CD8-positive, alpha-beta memory T cell (primary cell): ENCODE results near the gene CDH5. TPM values are rescaled to one million over a fixed set of nuclear protein-coding genes. Genes with fewer than 3 reads are reported as not detected.

Experiments used
- CTCF ChIA-PET: fragments of 350-600 bp; sonication (Branson Sonifier 250); formaldehyde crosslinking; loops from one replicate; lab custom pipeline; 2021; ENCODE audit warnings: antibody characterized with exemption; lab: Charles Lee
- POLR2A ChIA-PET: fragments of 350-600 bp; sonication (Branson Sonifier 250); formaldehyde crosslinking; loops from one replicate; lab custom pipeline; 2021; ENCODE audit warnings: antibody characterized with exemption; lab: Charles Lee
- DNase-seq, 5 donors: peaks; one replicate each; pipeline versions ENCODE4 v3.0.0 to v3.0.0-alpha.2; 2020 to 2022; ENCODE audit warnings: mixed read lengths in 1 of 5
- H3K27ac ChIP-seq: one replicate; pipeline ENCODE4 v1.7.0; 2013; ENCODE audit warnings: low read depth, mild to moderate bottlenecking, low read length, moderate library complexity
- H3K27me3 ChIP-seq: 2 replicates; pipeline ENCODE4 v1.7.0; 2013; ENCODE audit warnings: low read length, mild to moderate bottlenecking; ENCODE audit not compliant: insufficient read depth, poor library complexity, severe bottlenecking
- H3K36me3 ChIP-seq: 2 replicates; pipeline ENCODE4 v1.7.0; 2013; ENCODE audit warnings: mild to moderate bottlenecking, low read length, moderate library complexity; ENCODE audit not compliant: insufficient read depth
- H3K4me1 ChIP-seq: 2 replicates; pipeline ENCODE4 v1.7.0; 2013; ENCODE audit warnings: mild to moderate bottlenecking, low read length, moderate library complexity; ENCODE audit not compliant: insufficient read depth
- H3K4me3 ChIP-seq: 2 replicates; pipeline ENCODE4 v1.7.0; 2013; ENCODE audit warnings: mild to moderate bottlenecking, low read length
- H3K9me3 ChIP-seq: 2 replicates; pipeline ENCODE4 v1.7.0; 2013; ENCODE audit warnings: mild to moderate bottlenecking, low read length
- H3K27ac Mint-ChIP-seq, 8 donors: one replicate each; pipeline ENCODE4 v1.8.0; 2020 to 2021; ENCODE audit warnings: mixed read lengths in 8 of 8, mild to moderate bottlenecking in 6 of 8, inconsistent platforms in 3 of 8, moderate library complexity in 3 of 8
- H3K27me3 Mint-ChIP-seq, 2 donors: one replicate each; pipeline ENCODE4 v1.8.0; 2020 to 2021; ENCODE audit warnings: mixed read lengths in 2 of 2, mild to moderate bottlenecking in 1 of 2, moderate library complexity in 1 of 2
- H3K36me3 Mint-ChIP-seq, 3 donors: one replicate each; pipeline ENCODE4 v1.8.0; 2020 to 2021; ENCODE audit warnings: mixed read lengths in 3 of 3, inconsistent platforms in 1 of 3, mild to moderate bottlenecking in 1 of 3
- H3K4me1 Mint-ChIP-seq, 3 donors: one replicate each; pipeline ENCODE4 v1.8.0; 2020 to 2021; ENCODE audit warnings: mixed read lengths in 3 of 3, inconsistent platforms in 1 of 3, mild to moderate bottlenecking in 1 of 3
- H3K4me3 Mint-ChIP-seq, 7 donors: one replicate each; pipeline ENCODE4 v1.8.0; 2020 to 2021; ENCODE audit warnings: mixed read lengths in 7 of 7, mild to moderate bottlenecking in 6 of 7, moderate library complexity in 4 of 7, inconsistent platforms in 2 of 7
- H3K9me3 Mint-ChIP-seq, 5 donors: one replicate each; pipeline ENCODE4 v1.8.0; 2020 to 2022; ENCODE audit warnings: mixed read lengths in 5 of 5, mild to moderate bottlenecking in 3 of 5, moderate library complexity in 2 of 5, inconsistent platforms in 1 of 5
- polyA plus RNA-seq: library from polyadenylated mRNA; unstranded; fragments of 300-500 nt; fragmentation: Illumina TruSeq; gene quantifications from one replicate; pipeline ENCODE4 v1.2.3, GENCODE V29; 2021
- total RNA-seq, 2 experiments: library from RNA; stranded (reverse); gene quantifications; one replicate each; pipeline ENCODE4 v1.2.3, GENCODE V29; 2021

The CDH5 gene
- total and polyA plus RNA-seq, 3 experiments from 2014 or later = not detected

DNA sequence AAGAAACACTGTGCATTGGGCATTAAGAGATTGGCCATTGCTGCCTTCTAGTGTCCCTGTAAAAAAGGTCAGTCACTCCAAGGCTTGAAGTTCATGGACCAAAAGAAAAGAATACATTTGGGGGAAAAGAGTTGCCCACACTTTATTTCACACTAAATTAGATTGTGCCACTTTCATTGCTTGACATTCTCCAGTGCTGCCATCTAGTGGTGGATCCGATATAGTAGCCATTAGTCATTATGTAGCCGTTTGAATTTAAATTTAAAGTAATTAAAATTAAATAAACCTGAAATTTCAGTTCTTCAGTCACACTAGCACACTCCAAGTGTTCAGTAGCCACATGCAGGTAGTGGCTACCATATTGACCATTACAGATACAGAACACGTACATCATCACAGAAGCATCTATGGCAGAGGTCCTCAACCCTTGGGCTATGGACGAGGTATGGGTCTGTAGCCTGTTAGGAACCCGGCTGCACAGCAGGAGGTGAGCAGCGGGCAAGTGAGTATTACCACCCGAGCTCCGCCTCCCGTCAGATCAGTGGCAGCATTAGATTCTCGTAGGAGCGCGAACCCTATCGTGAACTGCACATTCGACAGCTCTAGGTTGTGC is 21.9 kb upstream of the CDH5 start:
- ChIA-PET POLR2A (no interaction called here), CTCF (interaction anchor here (0.7 to 1.3 kb wide), 7 partner anchors 9 to 27 kb away, joined by 3 to 6 read pairs (median 4); no protein-coding TSS in a partner anchor)
- H3K4me1 ChIP-seq = no peaks in the 10 kb centered on the region
- H3K27me3 ChIP-seq = no peaks in the 10 kb centered on the region
- H3K4me3 ChIP-seq = no peak overlapping the region
- no peaks in the 10 kb centered on the region for H3K36me3 Mint-ChIP-seq
- no peak overlapping the region for H3K4me3 Mint-ChIP-seq
- DNase-seq = peak in 1 of 5 donors; percentile 17
- H3K27me3 Mint-ChIP-seq = peaks cover 19 to 68% of the 10 kb centered on the region in 2 donors
- H3K27ac Mint-ChIP-seq = no peak overlapping the region
- H3K27ac ChIP-seq = no peak overlapping the region
- no peaks in the 10 kb centered on the region for H3K9me3 ChIP-seq
- no peaks in the 10 kb centered on the region for H3K9me3 Mint-ChIP-seq
- H3K36me3 ChIP-seq = no peaks in the 10 kb centered on the region
- H3K4me1 Mint-ChIP-seq = no peaks in the 10 kb centered on the region

DNA sequence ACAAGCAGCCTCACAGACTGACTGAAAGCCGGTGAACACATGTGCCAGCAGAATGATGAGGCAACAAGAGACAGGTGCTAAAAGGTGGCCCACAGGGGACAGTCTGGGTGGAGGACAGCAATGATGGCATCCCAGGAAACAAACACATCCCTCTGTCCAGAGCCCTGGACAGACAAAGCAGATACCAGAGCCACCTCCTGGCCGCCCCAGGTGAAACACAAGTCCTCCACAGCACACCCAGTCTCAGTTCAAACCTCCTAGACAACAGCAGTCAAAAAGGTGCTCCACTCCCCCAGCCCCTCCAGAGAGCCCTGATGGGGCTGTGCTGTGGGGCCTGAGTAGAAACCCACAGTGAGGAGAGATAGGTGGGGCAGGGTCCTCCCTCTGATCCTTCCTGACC is 20.3 kb upstream of the CDH5 start:
- DNase-seq = no peak
- CTCF ChIA-PET = no interaction called here

DNA sequence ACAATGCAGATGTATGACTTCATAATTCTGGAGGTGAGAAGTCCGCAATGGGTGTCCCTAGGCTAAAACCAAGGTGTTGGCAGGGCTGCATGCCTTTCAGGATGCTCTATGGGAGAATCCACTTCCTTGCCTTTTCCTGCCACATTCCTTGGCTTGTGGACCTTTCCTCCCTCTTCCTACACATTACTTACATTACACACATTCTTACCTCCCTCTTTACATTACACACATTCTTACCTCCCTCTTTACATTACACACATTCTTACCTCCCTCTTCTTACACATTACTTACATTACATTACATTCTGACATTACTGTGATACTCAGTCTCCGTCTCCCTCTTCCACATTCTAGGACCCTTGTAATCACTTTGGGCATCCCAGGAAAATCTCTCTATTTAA is 14.2 kb upstream of the CDH5 start:
- CTCF ChIA-PET = interaction anchor here (0.9 kb wide), 1 partner anchor 15 kb away, joined by 3 read pairs; no protein-coding TSS in a partner anchor
- H3K27ac ChIP-seq = no peak overlapping the region

More for the DNA sequence above, 20.3 kb upstream of the CDH5 start:
- no peaks in the 10 kb centered on the region for H3K4me1 ChIP-seq
- Mint-ChIP-seq H3K9me3 (no peaks in the 10 kb centered on the region), H3K27me3 (peaks cover 17 to 78% of the 10 kb centered on the region in 2 donors), H3K4me1 (no peaks in the 10 kb centered on the region), H3K4me3 (no peak overlapping the region), H3K36me3 (no peaks in the 10 kb centered on the region), H3K27ac (no peak overlapping the region)
- no peak overlapping the region for H3K27ac ChIP-seq
- no peaks in the 10 kb centered on the region for H3K9me3 ChIP-seq
- no peaks in the 10 kb centered on the region for H3K27me3 ChIP-seq
- no peak overlapping the region for H3K4me3 ChIP-seq
- POLR2A ChIA-PET = no interaction called here
- H3K36me3 ChIP-seq = no peaks in the 10 kb centered on the region

DNA sequence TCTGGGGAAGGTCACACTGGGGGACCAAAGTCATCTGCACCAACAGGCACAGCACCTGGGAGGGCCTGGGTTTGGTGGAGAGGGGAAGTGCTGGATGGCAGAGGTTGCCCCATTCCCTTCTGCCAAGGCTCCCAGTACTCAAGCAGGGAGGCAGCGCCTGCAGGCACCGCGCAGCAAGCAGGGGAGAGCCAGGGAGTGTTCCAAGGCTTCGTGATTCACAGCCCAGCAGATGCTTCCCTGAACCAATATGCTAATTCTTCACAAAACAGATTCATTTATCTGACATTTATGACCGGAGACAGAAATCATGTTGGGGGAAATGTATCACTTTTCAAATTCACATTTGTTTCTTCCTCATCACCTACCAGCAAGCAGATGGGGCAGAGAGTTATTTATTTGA is 13.4 kb upstream of the CDH5 start:
- ChIA-PET CTCF (no interaction called here), POLR2A (no interaction called here)
- H3K4me3 ChIP-seq = no peak overlapping the region
- Mint-ChIP-seq H3K27ac (no peak overlapping the region), H3K27me3 (peaks cover 14 to 72% of the 10 kb centered on the region in 2 donors), H3K9me3 (peaks cover 0 to 1% (median 0%) of the 10 kb centered on the region in 5 donors), H3K4me3 (no peak overlapping the region), H3K4me1 (no peaks in the 10 kb centered on the region), H3K36me3 (no peaks in the 10 kb centered on the region)
- H3K9me3 ChIP-seq = no peaks in the 10 kb centered on the region
- no peak overlapping the region for H3K27ac ChIP-seq
- DNase-seq = no peak
- no peaks in the 10 kb centered on the region for H3K36me3 ChIP-seq
- H3K27me3 ChIP-seq = no peaks in the 10 kb centered on the region
- H3K4me1 ChIP-seq = no peaks in the 10 kb centered on the region

More for the DNA sequence above, 14.2 kb upstream of the CDH5 start:
- POLR2A ChIA-PET = no interaction called here
- peaks cover 14 to 74% of the 10 kb centered on the region in 2 donors for H3K27me3 Mint-ChIP-seq
- H3K36me3 ChIP-seq = no peaks in the 10 kb centered on the region
- DNase-seq = no peak
- peaks cover 0 to 1% (median 0%) of the 10 kb centered on the region in 5 donors for H3K9me3 Mint-ChIP-seq
- no peaks in the 10 kb centered on the region for H3K27me3 ChIP-seq
- H3K27ac Mint-ChIP-seq = no peak overlapping the region
- H3K36me3 Mint-ChIP-seq = no peaks in the 10 kb centered on the region
- no peaks in the 10 kb centered on the region for H3K9me3 ChIP-seq
- H3K4me3 Mint-ChIP-seq = no peak overlapping the region
- H3K4me1 ChIP-seq = no peaks in the 10 kb centered on the region
- no peaks in the 10 kb centered on the region for H3K4me1 Mint-ChIP-seq
- no peak overlapping the region for H3K4me3 ChIP-seq

DNA sequence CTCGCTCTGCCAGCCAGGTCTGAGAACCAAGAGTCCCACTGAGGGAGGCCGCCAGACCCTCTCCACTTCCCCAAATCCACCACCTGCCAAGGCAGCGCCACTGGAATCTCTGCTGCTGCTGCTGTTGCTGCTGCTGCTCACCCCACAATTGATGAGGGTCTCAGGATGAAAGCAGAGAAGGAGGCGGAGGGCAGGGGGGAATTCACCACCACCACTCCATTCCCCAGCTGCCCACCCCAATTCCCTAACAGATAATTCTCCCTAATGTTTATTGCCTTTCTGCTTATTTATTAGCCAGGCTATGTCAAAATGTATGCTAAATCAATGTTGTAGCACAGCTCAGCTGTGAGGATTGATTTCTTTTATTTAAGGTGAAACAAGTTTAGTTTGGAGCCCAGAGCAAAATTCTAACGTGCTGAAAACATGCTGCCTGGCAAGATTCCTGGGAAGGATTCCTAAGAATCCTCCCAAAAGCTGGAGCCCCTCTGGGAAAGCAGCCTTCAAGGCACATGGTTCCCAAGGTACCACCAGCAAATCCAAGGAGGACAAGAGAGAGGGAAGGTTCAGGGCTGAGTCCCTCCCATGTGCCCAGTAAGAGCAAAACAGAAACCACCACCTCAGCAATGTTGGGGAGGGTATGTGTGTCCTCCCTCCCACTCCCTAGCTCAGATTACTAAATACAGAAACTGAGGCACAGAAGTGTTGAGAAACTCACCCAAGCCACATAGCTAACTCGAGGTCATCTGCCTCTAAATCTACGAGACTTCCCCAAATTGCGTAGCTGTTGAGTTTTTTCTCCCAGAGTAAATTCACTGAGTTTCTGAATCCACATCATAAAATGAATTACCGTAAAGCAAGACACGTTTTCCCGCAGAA is 12.2 kb upstream of the CDH5 start:
- Histone ChIP-seq H3K9me3 (no peaks in the 10 kb centered on the region), H3K4me3 (no peak overlapping the region), H3K36me3 (no peaks in the 10 kb centered on the region), H3K27ac (no peak overlapping the region), H3K27me3 (no peaks in the 10 kb centered on the region), H3K4me1 (no peaks in the 10 kb centered on the region)
- no peak overlapping the region for H3K4me3 Mint-ChIP-seq
- H3K4me1 Mint-ChIP-seq = no peaks in the 10 kb centered on the region
- H3K27ac Mint-ChIP-seq = no peak overlapping the region
- POLR2A ChIA-PET = no interaction called here
- CTCF ChIA-PET = interaction anchor here (0.6 kb wide), 1 partner anchor 150 kb away, joined by 3 read pairs; no protein-coding TSS in a partner anchor
- peaks cover 0 to 1% (median 0%) of the 10 kb centered on the region in 5 donors for H3K9me3 Mint-ChIP-seq
- peaks cover 15 to 60% of the 10 kb centered on the region in 2 donors for H3K27me3 Mint-ChIP-seq
- no peaks in the 10 kb centered on the region for H3K36me3 Mint-ChIP-seq
- no peak for DNase-seq

DNA sequence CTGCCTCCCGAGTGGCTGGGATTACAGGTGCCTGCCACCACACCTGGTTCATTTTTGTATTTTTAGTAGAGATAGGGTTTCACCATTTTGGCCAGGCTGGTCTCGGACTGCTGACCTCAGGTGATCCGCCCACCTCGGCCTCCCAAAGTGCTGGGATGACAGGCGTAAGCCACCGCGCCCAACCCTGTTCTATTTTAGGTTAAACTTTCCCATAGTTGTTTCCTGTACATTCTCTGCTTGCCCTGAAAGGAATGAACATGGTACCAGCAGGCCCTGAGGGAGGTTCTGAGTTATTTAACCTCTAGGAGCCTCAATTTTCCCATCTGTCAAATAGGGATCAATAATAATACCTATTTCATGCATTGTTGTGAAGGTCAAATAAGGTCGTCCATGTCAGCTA is 11.0 kb upstream of the CDH5 start:
- peak overlapping the region in 1 of 8 donors; percentile 76 for H3K27ac Mint-ChIP-seq
- H3K36me3 Mint-ChIP-seq = no peaks in the 10 kb centered on the region
- H3K4me3 ChIP-seq = no peak overlapping the region
- H3K9me3 Mint-ChIP-seq = peaks cover 0 to 1% (median 0%) of the 10 kb centered on the region in 5 donors
- CTCF ChIA-PET = interaction anchor here (1.1 to 1.4 kb wide), 2 partner anchors 10 to 12 kb away, joined by 3 to 5 read pairs; no protein-coding TSS in a partner anchor
- H3K27me3 ChIP-seq = peaks cover 2% of the 10 kb centered on the region
- H3K9me3 ChIP-seq = no peaks in the 10 kb centered on the region
- no peak for DNase-seq
- H3K4me1 ChIP-seq = no peaks in the 10 kb centered on the region
- H3K4me3 Mint-ChIP-seq = no peak overlapping the region
- H3K4me1 Mint-ChIP-seq = no peaks in the 10 kb centered on the region
- no peak overlapping the region for H3K27ac ChIP-seq
- no peaks in the 10 kb centered on the region for H3K36me3 ChIP-seq
- POLR2A ChIA-PET = no interaction called here
- peaks cover 14 to 59% of the 10 kb centered on the region in 2 donors for H3K27me3 Mint-ChIP-seq

DNA sequence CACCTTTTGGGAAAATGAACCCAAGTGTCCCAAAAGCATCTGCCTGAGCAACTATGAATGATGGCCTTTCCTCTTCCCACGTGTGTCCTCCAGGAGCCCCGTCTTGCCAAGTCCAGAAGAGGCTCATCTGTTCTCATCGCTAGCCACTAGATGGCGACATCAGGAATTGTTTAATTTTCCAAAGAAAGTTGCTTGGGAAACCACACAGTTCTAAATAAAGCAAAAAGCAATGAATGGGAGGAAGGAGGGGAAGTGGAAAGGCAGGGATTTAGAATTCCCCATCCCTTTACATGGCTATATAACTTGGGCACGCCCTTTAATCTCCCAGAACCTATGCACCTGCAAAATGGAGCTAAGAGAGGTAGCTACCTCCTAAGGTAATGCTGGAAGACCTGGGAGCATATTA is 9.0 kb upstream of the CDH5 start:
- Mint-ChIP-seq H3K27ac (no peak overlapping the region), H3K27me3 (peaks cover 27 to 60% of the 10 kb centered on the region in 2 donors), H3K9me3 (no peaks in the 10 kb centered on the region), H3K4me1 (peaks cover 0 to 7% (median 6%) of the 10 kb centered on the region in 3 donors), H3K4me3 (no peak overlapping the region), H3K36me3 (no peaks in the 10 kb centered on the region)
- Histone ChIP-seq H3K27ac (no peak overlapping the region), H3K36me3 (no peaks in the 10 kb centered on the region), H3K9me3 (no peaks in the 10 kb centered on the region), H3K4me3 (no peak overlapping the region), H3K4me1 (no peaks in the 10 kb centered on the region), H3K27me3 (peaks cover 11% of the 10 kb centered on the region)
- ChIA-PET POLR2A (no interaction called here), CTCF (interaction anchor here (0.7 to 2.4 kb wide), 8 partner anchors 9 to 254 kb away, joined by 3 to 7 read pairs (median 4); partner anchors contain the start of gene CDH5)
- DNase-seq = peak in 1 of 5 donors; percentile 8

DNA sequence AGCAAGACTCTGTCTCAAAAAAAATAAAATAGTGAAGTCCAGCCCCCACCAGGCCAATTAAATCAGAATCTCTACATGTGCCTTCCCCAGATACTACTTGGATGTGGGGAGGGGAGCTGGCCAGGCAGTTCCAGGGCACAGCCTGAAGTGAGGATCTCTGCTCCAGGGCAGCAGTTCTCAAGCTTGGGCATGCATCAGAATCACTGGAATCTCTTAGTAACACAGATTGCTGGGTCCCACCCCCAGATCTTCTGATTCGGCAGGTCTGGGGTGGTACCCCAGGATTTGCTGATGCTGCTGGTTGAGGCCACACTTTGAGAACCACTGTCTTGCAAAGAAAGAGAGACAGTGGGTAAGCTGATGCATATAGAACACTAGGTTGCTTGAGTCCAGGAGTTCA is 8.3 kb upstream of the CDH5 start:
- no peaks in the 10 kb centered on the region for H3K9me3 ChIP-seq
- ChIA-PET POLR2A (no interaction called here), CTCF (interaction anchor here (0.7 to 2.4 kb wide), 6 partner anchors 8 to 253 kb away, joined by 3 to 7 read pairs (median 4); partner anchors contain the start of gene CDH5)
- H3K36me3 Mint-ChIP-seq = no peaks in the 10 kb centered on the region
- no peak overlapping the region for H3K27ac Mint-ChIP-seq
- H3K4me3 ChIP-seq = no peak overlapping the region
- no peaks in the 10 kb centered on the region for H3K9me3 Mint-ChIP-seq
- no peak overlapping the region for H3K27ac ChIP-seq
- DNase-seq = no peak
- H3K4me3 Mint-ChIP-seq = no peak overlapping the region
- H3K27me3 ChIP-seq = peaks cover 11% of the 10 kb centered on the region
- H3K4me1 ChIP-seq = no peaks in the 10 kb centered on the region
- peaks cover 29 to 62% of the 10 kb centered on the region in 2 donors for H3K27me3 Mint-ChIP-seq
- H3K4me1 Mint-ChIP-seq = peaks cover 0 to 7% (median 6%) of the 10 kb centered on the region in 3 donors
- no peaks in the 10 kb centered on the region for H3K36me3 ChIP-seq
